GM21529 (cell line): ENCODE measurements around the gene REST.
"Not testable (repeated sequence)": the region's sequence is repeated elsewhere in the genome, so short reads cannot be mapped to it uniquely, and the experiment has no call there.

Experiments
- ATAC-seq: cut with Tn5 transposase; IDR thresholded peaks from one replicate; pipeline ENCODE4 v1.9.1; 2021; ENCODE audit not compliant: unreplicated experiment

REST gene

GRCh38 chr4:56907489-56908205, at the start of gene REST:
TSS of gene REST (plus strand) at chr4:56907900. CDS start at chr4:56910639, 2,739 bp downstream.
- ATAC-seq = peak; percentile 45

- peak; percentile 53 for ATAC-seq
Measured at GRCh38 chr4:56859841-56860240, 47.9 kb upstream of the REST start.

GRCh38 chr4:56860781-56861180, 46.9 kb upstream of the REST start:
- ATAC-seq = no peak

- no peak for ATAC-seq
Measured at GRCh38 chr4:56861360-56861759, 46.3 kb upstream of the REST start.

- peak; percentile 57 for ATAC-seq
Measured at GRCh38 chr4:56863441-56864139, 44.1 kb upstream of the REST start.

- ATAC-seq = no peak
Measured at GRCh38 chr4:56870946-56871345, 36.8 kb upstream of the REST start.

GRCh38 chr4:56871371-56871866, 36.3 kb upstream of the REST start:
- ATAC-seq = no peak

- no peak for ATAC-seq
Measured at GRCh38 chr4:56874166-56874565, 33.5 kb upstream of the REST start.

- ATAC-seq = no peak
Measured at GRCh38 chr4:56874923-56875322, 32.8 kb upstream of the REST start.

- no peak for ATAC-seq
Measured at GRCh38 chr4:56876264-56876663, 31.4 kb upstream of the REST start.

GRCh38 chr4:56879996-56880395, 27.7 kb upstream of the REST start:
- no peak for ATAC-seq

- ATAC-seq = no peak
Measured at GRCh38 chr4:56880572-56880971, 27.1 kb upstream of the REST start.

- not testable (repeated sequence) for ATAC-seq
Measured at GRCh38 chr4:56884511-56884910, 23.2 kb upstream of the REST start.

GRCh38 chr4:56892691-56893090, 15.0 kb upstream of the REST start:
- ATAC-seq = no peak

GRCh38 chr4:56897842-56898241, 9.9 kb upstream of the REST start:
- not testable (repeated sequence) for ATAC-seq

- not testable (repeated sequence) for ATAC-seq
Measured at GRCh38 chr4:56900186-56900585, 7.5 kb upstream of the REST start.

- no peak for ATAC-seq
Measured at GRCh38 chr4:56902703-56903102, 5.0 kb upstream of the REST start.

- ATAC-seq = no peak
Measured at GRCh38 chr4:56905796-56906195, 1.9 kb upstream of the REST start.

- ATAC-seq = no peak
Measured at GRCh38 chr4:56906489-56907393, 959 bp upstream of the REST start.

GRCh38 chr4:56908206-56909085, 746 bp downstream of the REST start:
- peak; percentile 65 for ATAC-seq
